GM21360 (cell line): Measurements from ENCODE around the gene SLC27A4.
A peak's percentile ranks its signal among the peaks of the same experiment; 100 is the strongest.

Experiments
- ATAC-seq: cut with Tn5 transposase; IDR thresholded peaks from one replicate; pipeline ENCODE4 v1.9.1; 2021; ENCODE audit warnings: mild to moderate bottlenecking, moderate library complexity; ENCODE audit not compliant: unreplicated experiment

Gene SLC27A4

DNA sequence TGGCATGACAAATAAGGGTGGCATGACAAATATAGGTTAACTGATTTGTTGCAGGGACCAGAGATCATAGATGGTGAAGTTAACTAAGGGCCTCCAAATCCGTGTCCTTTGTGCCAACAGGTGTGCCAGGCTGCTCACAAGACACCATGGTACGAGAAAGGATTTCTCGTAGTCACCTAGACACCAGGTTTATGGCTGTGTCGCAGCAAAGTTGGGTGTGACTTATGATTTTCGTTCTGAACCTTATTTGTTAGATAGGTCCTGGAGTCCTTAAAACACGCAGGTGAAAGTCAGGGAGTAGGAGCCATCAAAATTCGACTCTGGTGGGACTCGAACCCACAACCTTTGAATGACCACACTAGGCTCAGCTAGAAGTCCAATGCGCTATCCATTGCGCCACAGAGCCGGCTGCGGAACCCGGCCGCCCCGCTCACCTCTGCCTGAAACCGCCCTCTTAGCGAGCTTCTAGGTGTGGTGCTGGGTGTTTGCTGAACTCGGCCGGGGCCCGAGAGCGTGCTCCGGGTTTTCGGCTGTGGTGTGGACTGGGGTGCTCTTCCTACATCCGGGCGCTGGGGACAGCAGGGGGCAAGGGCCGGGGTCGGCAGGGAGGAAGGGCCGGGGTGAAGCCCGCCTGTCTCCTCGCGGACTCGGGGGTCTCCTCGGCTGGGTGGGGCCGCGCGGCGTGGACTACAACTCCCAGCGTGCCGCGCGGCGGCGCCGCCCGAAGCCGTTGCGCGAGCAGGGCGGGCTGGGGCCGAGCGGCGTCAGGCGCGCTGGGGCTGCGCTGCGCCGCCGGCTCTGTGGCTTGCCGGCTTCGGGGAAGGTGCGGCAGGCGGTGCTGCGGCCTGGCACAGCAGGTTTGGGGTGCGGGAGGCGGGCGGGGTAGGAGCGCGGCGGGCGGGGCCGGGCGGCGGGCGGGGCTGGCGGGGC is at the start of gene SLC27A4:
TSS of gene SLC27A4 (plus strand) at position 767 of the 930 bp plus-strand sequence. CDS start 2,606 bp downstream, outside the sequence.
- ATAC-seq, result peak; percentile 64

- ATAC-seq, result no peak
These were observed 48.3 kb upstream of the SLC27A4 start for GRCh38 chr9:128292009-128292408.

- ATAC-seq, result no peak
These were observed 47.2 kb upstream of the SLC27A4 start for GRCh38 chr9:128293091-128293490.

DNA sequence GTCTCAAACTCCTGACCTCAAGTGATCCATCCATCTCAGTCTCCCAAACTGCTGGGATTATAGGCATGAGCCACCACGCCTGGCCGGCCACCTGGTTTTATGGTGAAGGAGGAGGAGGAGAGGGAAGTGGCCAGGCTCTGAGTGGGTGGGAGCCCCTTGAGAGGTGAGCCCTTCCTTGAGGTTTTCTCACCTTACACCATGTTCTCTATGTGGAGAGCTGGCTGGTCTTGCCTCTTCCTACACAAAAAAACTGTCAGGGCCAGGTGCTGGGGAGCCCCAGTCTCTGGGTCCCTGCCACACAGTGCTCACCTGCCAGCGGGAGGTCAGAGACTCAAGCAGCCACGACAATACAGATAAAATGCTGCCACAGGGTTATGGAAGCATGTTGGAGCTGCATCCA is 46.2 kb upstream of the SLC27A4 start:
- no peak for ATAC-seq

DNA sequence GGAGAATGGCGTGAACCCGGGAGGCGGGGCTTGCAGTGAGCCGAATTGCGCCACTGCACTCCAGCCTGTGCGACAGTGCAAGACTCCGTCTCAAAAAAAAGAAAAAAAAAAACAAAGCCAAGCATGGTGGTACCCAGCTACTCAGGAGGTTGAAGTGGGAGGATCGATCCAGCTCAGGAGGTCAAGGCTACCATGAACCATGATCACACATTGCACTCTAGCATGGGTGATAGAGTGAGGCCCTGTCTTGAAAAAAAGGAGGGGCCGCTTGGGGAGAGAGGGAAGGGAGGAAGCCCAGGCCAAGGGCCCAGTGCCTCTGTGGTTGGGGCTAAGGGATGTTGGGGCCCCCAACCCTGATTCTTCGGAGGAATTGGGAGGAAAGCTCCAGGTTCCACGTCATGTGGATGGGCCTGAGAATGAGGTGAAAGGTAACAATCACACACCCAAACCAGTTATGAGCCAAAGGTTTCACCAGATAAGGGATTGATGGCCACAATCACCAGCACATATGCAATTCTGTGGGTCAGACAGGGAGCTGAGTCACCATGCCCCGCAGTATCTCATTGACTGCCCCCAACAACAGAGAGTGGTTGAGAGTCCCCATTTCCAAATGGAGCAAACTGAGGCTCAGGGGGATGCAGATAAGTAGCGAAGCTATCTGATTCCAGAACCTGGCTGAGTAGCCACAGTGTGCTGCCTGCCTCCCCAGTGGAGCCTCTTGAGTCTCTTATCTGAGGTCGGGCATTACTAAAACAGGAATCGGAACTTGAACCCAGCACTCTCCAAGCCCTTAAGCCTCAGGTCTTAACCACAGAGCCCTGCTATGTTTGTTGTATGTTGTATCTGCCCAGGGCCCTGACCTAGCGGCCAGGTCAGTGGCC is 43.7 kb upstream of the SLC27A4 start:
- no peak for ATAC-seq

DNA sequence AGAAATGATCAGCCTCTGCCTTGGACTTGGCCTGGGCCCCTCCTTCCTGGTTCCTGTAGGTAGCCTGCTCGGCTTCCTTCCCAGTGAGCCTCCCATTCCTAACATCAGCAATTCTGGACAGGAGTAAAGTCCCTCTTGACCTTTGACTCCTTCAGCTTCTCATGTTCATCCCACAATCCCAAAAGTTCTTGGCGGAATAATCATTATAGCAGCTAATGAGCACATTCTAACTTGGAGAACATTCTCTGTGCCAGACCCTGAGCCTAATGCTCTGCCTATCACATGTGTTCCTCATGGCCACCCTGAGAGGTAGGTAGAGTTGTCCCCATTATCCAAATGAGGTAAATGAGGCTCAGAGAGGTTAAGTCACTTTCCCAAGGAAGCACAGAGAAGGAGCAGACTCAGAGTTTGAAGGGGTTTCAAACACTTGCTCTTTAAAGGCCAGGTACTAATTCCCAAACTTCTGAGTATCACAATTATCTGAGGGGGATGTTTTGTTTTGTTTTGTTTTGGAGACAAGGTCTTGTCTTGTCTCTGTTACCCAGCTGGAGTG is 43.0 kb upstream of the SLC27A4 start:
- ATAC-seq, result no peak

GRCh38 chr9:128298535-128299482 is 41.5 kb upstream of the SLC27A4 start:
- ATAC-seq, result no peak

GRCh38 chr9:128304136-128304970 is 36.0 kb upstream of the SLC27A4 start:
- no peak for ATAC-seq

DNA sequence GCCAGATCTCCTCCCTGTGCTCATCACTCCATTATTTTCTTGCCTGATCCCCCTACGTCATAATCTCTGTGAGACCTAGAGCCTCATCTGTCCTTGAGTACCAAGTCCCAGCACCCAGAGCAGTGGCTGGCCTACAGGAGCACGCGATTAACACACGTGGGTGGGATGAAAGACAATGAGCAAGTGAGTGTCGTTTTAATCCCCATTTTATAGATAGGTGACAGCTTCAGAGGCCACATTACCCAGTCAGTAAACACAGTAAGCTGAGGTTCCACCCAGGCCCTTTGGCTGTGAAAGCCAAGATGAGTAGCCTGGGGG is 35.4 kb upstream of the SLC27A4 start:
- ATAC-seq, result no peak

DNA sequence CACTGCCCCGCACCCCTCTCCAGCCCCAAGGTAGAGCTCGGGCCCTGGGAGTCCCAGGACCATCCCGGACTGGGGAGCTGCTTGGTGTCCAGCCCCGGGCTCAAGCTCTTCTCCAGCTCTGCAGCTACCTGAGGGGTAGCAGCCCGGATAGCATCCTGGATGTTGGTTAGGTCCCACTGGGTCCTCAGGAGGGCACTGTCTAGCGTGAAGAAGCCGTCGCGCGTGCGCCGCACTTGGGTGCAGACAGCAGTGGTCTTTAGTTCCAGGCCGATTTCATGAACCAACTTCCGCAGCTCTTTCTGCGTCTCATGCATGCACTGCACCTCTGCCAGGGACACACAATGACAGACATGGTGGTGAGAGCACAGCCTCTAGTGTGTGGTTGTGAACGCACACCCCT is 30.8 kb upstream of the SLC27A4 start:
- ATAC-seq, result no peak

GRCh38 chr9:128310461-128310860 is 29.9 kb upstream of the SLC27A4 start:
- ATAC-seq, result no peak

GRCh38 chr9:128314697-128315096 is 25.6 kb upstream of the SLC27A4 start:
- ATAC-seq, result no peak

- no peak for ATAC-seq
These were observed 23.9 kb upstream of the SLC27A4 start for GRCh38 chr9:128316421-128316820.

DNA sequence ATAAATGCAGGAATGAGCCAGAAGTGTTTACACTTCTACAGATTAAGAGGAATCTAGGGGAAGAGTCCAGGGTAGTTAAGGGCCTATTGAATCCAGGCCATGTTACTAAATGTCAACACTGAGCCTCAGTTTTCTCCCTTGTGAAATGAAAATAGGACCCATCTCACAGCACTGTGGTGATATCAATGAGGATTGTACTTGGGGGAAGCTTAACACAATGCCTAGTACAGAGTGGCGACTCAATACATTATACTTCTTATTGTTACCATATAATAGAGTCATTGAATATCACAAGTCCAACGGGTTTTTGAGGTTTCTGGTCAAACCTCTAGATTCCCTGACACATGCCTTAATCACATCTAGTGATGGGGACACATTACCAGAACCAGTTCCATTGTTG is 22.7 kb upstream of the SLC27A4 start:
- no peak for ATAC-seq

GRCh38 chr9:128321343-128321742 is 19.0 kb upstream of the SLC27A4 start:
- ATAC-seq, result no peak

- peak; percentile 14 for ATAC-seq
These were observed 18.4 kb upstream of the SLC27A4 start for GRCh38 chr9:128321879-128322403.

GRCh38 chr9:128322404-128323211 is 17.7 kb upstream of the SLC27A4 start, which contains the start of the genes COQ4 and TRUB2:
COQ4 (plus strand) TSS chr9:128322839; CDS start chr9:128322859, 20 bp downstream.
TRUB2 (minus strand) TSS chr9:128322447; CDS start chr9:128322408, 39 bp downstream.
- ATAC-seq, result peak; percentile 71

DNA sequence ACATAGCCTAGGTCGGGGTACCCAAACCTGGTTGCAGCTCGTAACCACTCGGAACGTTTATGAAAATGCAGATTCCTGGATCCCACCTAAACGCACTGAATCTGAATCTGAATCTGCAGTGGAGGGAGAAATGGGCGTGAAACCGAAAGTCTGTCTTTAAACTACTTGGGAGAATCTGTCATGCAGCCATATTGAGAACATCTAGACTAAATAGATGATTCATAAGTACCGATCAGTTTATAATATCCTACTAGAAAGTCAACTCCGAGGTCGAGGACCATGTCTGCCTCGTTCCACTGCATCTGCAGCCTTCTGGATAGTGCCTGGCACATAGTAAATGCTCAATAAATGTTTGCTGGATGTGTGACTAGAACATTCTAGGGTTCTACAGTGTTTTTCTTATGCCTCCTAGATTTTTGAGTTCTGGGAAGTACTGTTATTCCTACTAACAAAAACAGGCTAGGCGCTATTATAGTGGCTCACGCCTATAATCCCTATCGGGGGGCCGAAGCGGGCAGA is 17.1 kb upstream of the SLC27A4 start:
- ATAC-seq, result no peak
